Activated CD4-positive, alpha-beta T cell treated with anti-CD3 and anti-CD28 coated beads for 36 hours (primary cell): ENCODE results near the gene GRAMD1B. TPM values are rescaled to one million over a fixed set of nuclear protein-coding genes. Genes with fewer than 3 reads are reported as not detected.

ENCODE experiments used
- ATAC-seq: fragments of 200-7000 bp; cut with Tn5 transposase; one replicate; pipeline ENCODE4 v1.10.0; 2021; ENCODE audit warnings: mild to moderate bottlenecking, moderate library complexity
- CTCF ChIA-PET: fragments of 350-600 bp; sonication (Branson Sonifier 250); formaldehyde crosslinking; loops from one replicate; lab custom pipeline; 2021; ENCODE audit warnings: antibody characterized with exemption; lab: Charles Lee
- POLR2A ChIA-PET: fragments of 350-600 bp; sonication (Branson Sonifier 250); formaldehyde crosslinking; loops from one replicate; lab custom pipeline; 2021; ENCODE audit warnings: antibody characterized with exemption, inconsistent platforms; lab: Charles Lee
- DNase-seq: peaks from one replicate; pipeline ENCODE4 v3.0.0-alpha.2; 2020
- H3K27ac Mint-ChIP-seq: one replicate; pipeline ENCODE4 v1.8.0; 2021; ENCODE audit warnings: mixed read lengths
- H3K27me3 Mint-ChIP-seq: one replicate; pipeline ENCODE4 v1.8.0; 2021; ENCODE audit warnings: mixed read lengths
- H3K36me3 Mint-ChIP-seq: one replicate; pipeline ENCODE4 v1.8.0; 2021; ENCODE audit warnings: low read depth, mixed read lengths
- H3K4me1 Mint-ChIP-seq: one replicate; pipeline ENCODE4 v1.8.0; 2021; ENCODE audit warnings: mixed read lengths
- H3K4me3 Mint-ChIP-seq: one replicate; pipeline ENCODE4 v1.8.0; 2021; ENCODE audit warnings: mild to moderate bottlenecking, moderate library complexity, mixed read lengths
- H3K9me3 Mint-ChIP-seq: one replicate; pipeline ENCODE4 v1.8.0; 2021; ENCODE audit warnings: low read depth, mixed read lengths
- intact Hi-C, 2 experiments: fragments of 100-400 bp; cut with DNase I in 1 of 2; cut with micrococcal nuclease in 1 of 2; formaldehyde crosslinking; loops; one replicate each; pipeline versions ENCODE4 v1.14.2 to v1.15.1; 2022 to 2024; cut with DNase I, micrococcal nuclease
- total RNA-seq, 2 experiments: library from RNA; stranded (reverse); gene quantifications; one replicate each; pipeline ENCODE4 v1.2.3, GENCODE V29; 2021

The GRAMD1B gene
- total RNA-seq, 2 experiments from 2014 or later, result 38.6 to 45.7 TPM

- intact Hi-C loops, result no loop called here
- Mint-ChIP-seq H3K4me1 (peaks cover 15% of the 10 kb centered on the region), H3K27me3 (no peaks in the 10 kb centered on the region), H3K4me3 (no peak overlapping the region), H3K9me3 (peaks cover 2% of the 10 kb centered on the region), H3K36me3 (peaks cover 4% of the 10 kb centered on the region), H3K27ac (no peak overlapping the region)
- ChIA-PET POLR2A (no interaction called here), CTCF (interaction anchor here (0.7 to 1.1 kb wide), 2 partner anchors 55 to 262 kb away, joined by 4 to 5 read pairs; no protein-coding TSS in a partner anchor)
- DNase-seq (no peak), ATAC-seq (no peak)
Observed at GRCh38 chr11:123521930-123522329, 91.9 kb downstream of the GRAMD1B start.

GRCh38 chr11:123523539-123523938, 93.5 kb downstream of the GRAMD1B start:
- ATAC-seq, result no peak
- Mint-ChIP-seq H3K9me3 (peaks cover 2% of the 10 kb centered on the region), H3K27me3 (no peaks in the 10 kb centered on the region), H3K36me3 (peaks cover 4% of the 10 kb centered on the region), H3K4me3 (no peak overlapping the region), H3K4me1 (peaks cover 2% of the 10 kb centered on the region), H3K27ac (no peak overlapping the region)
- ChIA-PET CTCF (interaction anchor here (1.0 kb wide), 1 partner anchor 184 kb away, joined by 3 read pairs; no protein-coding TSS in a partner anchor), POLR2A (interaction anchor here (0.7 kb wide), 1 partner anchor 31 kb away, joined by 4 read pairs; no protein-coding TSS in a partner anchor)
- intact Hi-C loops, result no loop called here
- DNase-seq, result no peak

- CTCF ChIA-PET, result interaction anchor here (1.2 kb wide), 1 partner anchor 30 kb away, joined by 3 read pairs; no protein-coding TSS in a partner anchor
- Mint-ChIP-seq H3K4me1 (peaks cover 2% of the 10 kb centered on the region), H3K27ac (no peak overlapping the region), H3K4me3 (no peak overlapping the region), H3K27me3 (no peaks in the 10 kb centered on the region), H3K36me3 (peaks cover 8% of the 10 kb centered on the region), H3K9me3 (peaks cover 2% of the 10 kb centered on the region)
- POLR2A ChIA-PET, result no interaction called here
- DNase-seq (no peak), ATAC-seq (no peak)
- intact Hi-C loops, result no loop called here
Observed at GRCh38 chr11:123525097-123525496, 95.0 kb downstream of the GRAMD1B start.

- H3K36me3 Mint-ChIP-seq, result peaks cover 8% of the 10 kb centered on the region
- POLR2A ChIA-PET, result no interaction called here
- no peak for DNase-seq
- H3K9me3 Mint-ChIP-seq, result peaks cover 2% of the 10 kb centered on the region
- H3K27me3 Mint-ChIP-seq, result no peaks in the 10 kb centered on the region
- CTCF ChIA-PET, result interaction anchor here (1.1 to 1.2 kb wide), 2 partner anchors 29 to 415 kb away, joined by 3 to 4 read pairs; no protein-coding TSS in a partner anchor
- intact Hi-C loops, result no loop called here
- H3K27ac Mint-ChIP-seq, result no peak overlapping the region
- peaks cover 2% of the 10 kb centered on the region for H3K4me1 Mint-ChIP-seq
- H3K4me3 Mint-ChIP-seq, result no peak overlapping the region
- ATAC-seq, result no peak
Observed at GRCh38 chr11:123525511-123525918, 95.4 kb downstream of the GRAMD1B start.

- POLR2A ChIA-PET, result no interaction called here
- H3K27me3 Mint-ChIP-seq, result no peaks in the 10 kb centered on the region
- H3K27ac Mint-ChIP-seq, result no peak overlapping the region
- peaks cover 6% of the 10 kb centered on the region for H3K36me3 Mint-ChIP-seq
- no peaks in the 10 kb centered on the region for H3K9me3 Mint-ChIP-seq
- intact Hi-C loops, result no loop called here
- H3K4me1 Mint-ChIP-seq, result peaks cover 2% of the 10 kb centered on the region
- CTCF ChIA-PET, result interaction anchor here (0.6 to 1.1 kb wide), 3 partner anchors 181 to 416 kb away, joined by 3 to 4 read pairs (median 3); no protein-coding TSS in a partner anchor
- DNase-seq (no peak), ATAC-seq (no peak)
- H3K4me3 Mint-ChIP-seq, result no peak overlapping the region
Observed at GRCh38 chr11:123526027-123526805, 96.1 kb downstream of the GRAMD1B start.

- Mint-ChIP-seq H3K27ac (no peak overlapping the region), H3K4me3 (no peak overlapping the region), H3K27me3 (no peaks in the 10 kb centered on the region), H3K36me3 (peaks cover 3% of the 10 kb centered on the region), H3K9me3 (no peaks in the 10 kb centered on the region), H3K4me1 (peaks cover 2% of the 10 kb centered on the region)
- POLR2A ChIA-PET, result no interaction called here
- ATAC-seq, result no peak
- CTCF ChIA-PET, result interaction anchor here (0.6 to 1.1 kb wide), 2 partner anchors 181 to 220 kb away, joined by 3 read pairs; no protein-coding TSS in a partner anchor
- DNase-seq, result no peak
- intact Hi-C loops, result no loop called here
Observed at GRCh38 chr11:123526918-123527317, 96.8 kb downstream of the GRAMD1B start.

GRCh38 chr11:123527526-123527925, 97.5 kb downstream of the GRAMD1B start:
- ATAC-seq, result no peak
- POLR2A ChIA-PET, result no interaction called here
- H3K27ac Mint-ChIP-seq, result no peak overlapping the region

GRCh38 chr11:123527947-123528346, 97.9 kb downstream of the GRAMD1B start:
- no peak for DNase-seq

More at GRCh38 chr11:123527526-123527925, 97.5 kb downstream of the GRAMD1B start:
- no peak for DNase-seq
- CTCF ChIA-PET, result interaction anchor here (0.7 kb wide), 1 partner anchor 280 kb away, joined by 3 read pairs; no protein-coding TSS in a partner anchor
- Mint-ChIP-seq H3K4me3 (no peak overlapping the region), H3K36me3 (peaks cover 3% of the 10 kb centered on the region), H3K4me1 (peaks cover 2% of the 10 kb centered on the region), H3K9me3 (no peaks in the 10 kb centered on the region), H3K27me3 (no peaks in the 10 kb centered on the region)
- intact Hi-C loops, result no loop called here

GRCh38 chr11:123531325-123531724, 101.3 kb downstream of the GRAMD1B start:
- DNase-seq (no peak), ATAC-seq (no peak)
- Mint-ChIP-seq H3K27ac (no peak overlapping the region), H3K9me3 (no peaks in the 10 kb centered on the region), H3K36me3 (peaks cover 3% of the 10 kb centered on the region), H3K4me1 (no peaks in the 10 kb centered on the region), H3K4me3 (no peak overlapping the region), H3K27me3 (no peaks in the 10 kb centered on the region)
- intact Hi-C loops, result no loop called here
- ChIA-PET POLR2A (no interaction called here), CTCF (interaction anchor here (0.6 to 0.7 kb wide), 4 partner anchors 15 to 29 kb away, joined by 3 read pairs; no protein-coding TSS in a partner anchor)

More at GRCh38 chr11:123527947-123528346, 97.9 kb downstream of the GRAMD1B start:
- intact Hi-C loops, result no loop called here
- Mint-ChIP-seq H3K27me3 (no peaks in the 10 kb centered on the region), H3K36me3 (peaks cover 3% of the 10 kb centered on the region), H3K9me3 (no peaks in the 10 kb centered on the region), H3K4me3 (no peak overlapping the region), H3K27ac (no peak overlapping the region), H3K4me1 (no peaks in the 10 kb centered on the region)
- ChIA-PET CTCF (interaction anchor here (0.7 kb wide), 1 partner anchor 281 kb away, joined by 3 read pairs; no protein-coding TSS in a partner anchor), POLR2A (no interaction called here)
- ATAC-seq, result no peak

- H3K36me3 Mint-ChIP-seq, result peaks cover 3% of the 10 kb centered on the region
- no peaks in the 10 kb centered on the region for H3K4me1 Mint-ChIP-seq
- no peaks in the 10 kb centered on the region for H3K27me3 Mint-ChIP-seq
- DNase-seq, result no peak
- intact Hi-C loops, result no loop called here
- H3K4me3 Mint-ChIP-seq, result no peak overlapping the region
- ATAC-seq, result no peak
- H3K27ac Mint-ChIP-seq, result no peak overlapping the region
- ChIA-PET CTCF (interaction anchor here (0.7 kb wide), 1 partner anchor 28 kb away, joined by 3 read pairs; no protein-coding TSS in a partner anchor), POLR2A (no interaction called here)
- no peaks in the 10 kb centered on the region for H3K9me3 Mint-ChIP-seq
Observed at GRCh38 chr11:123532131-123532530, 102.1 kb downstream of the GRAMD1B start.

- ATAC-seq, result no peak
- Mint-ChIP-seq H3K4me1 (peaks cover 4% of the 10 kb centered on the region), H3K36me3 (no peaks in the 10 kb centered on the region), H3K4me3 (no peak overlapping the region), H3K9me3 (no peaks in the 10 kb centered on the region), H3K27ac (no peak overlapping the region), H3K27me3 (no peaks in the 10 kb centered on the region)
- no peak for DNase-seq
- intact Hi-C loops, result no loop called here
- CTCF ChIA-PET, result interaction anchor here (0.7 to 0.9 kb wide), 2 partner anchors 45 to 127 kb away, joined by 3 read pairs; no protein-coding TSS in a partner anchor
- POLR2A ChIA-PET, result no interaction called here
Observed at GRCh38 chr11:123535401-123535800, 105.3 kb downstream of the GRAMD1B start.
